ENCODE results near the gene MKNK2. TPM values are rescaled to one million over a fixed set of nuclear protein-coding genes. Genes with fewer than 3 reads are reported as not detected.
A peak's percentile ranks its signal among the peaks of the same experiment; 100 is the strongest.
"Not testable (repeated sequence)": the region's sequence is repeated elsewhere in the genome, so short reads cannot be mapped to it uniquely, and the experiment has no call there.

Gene MKNK2
- total and polyA plus RNA-seq, 2 donors (not counting 1 experiment from before 2014, with no cell fraction given), result 440 to 777 TPM

DNA sequence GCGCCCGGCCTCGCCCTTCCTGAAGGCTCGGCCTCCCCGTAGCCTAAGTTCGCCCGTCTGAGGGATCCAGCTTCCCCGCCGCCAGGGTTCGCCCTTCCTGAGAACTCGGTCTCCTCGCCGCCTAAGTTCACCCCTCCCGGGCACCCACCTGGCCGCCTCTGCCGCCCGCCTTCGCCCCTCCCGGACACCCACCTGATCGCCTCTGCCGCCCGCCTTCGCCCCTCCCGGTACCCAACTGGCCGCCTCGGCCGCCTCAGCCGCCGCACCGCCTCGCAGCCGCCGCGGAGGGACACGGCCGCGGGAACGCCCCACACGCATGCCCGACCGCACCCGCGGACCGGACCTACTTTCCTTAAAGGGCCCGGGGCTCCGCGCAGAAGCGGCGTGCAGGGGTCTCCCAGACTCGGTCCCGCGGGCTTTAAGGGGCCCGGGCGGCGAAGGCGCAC lies 45.0 kb upstream of the MKNK2 start, which contains the start of gene MOB3A:
Gene MOB3A (minus strand): TSS at position 293 of the 446 bp plus-strand sequence. CDS start 17,766 bp downstream, outside the sequence.
- Histone ChIP-seq H4K20me1 (ENCODE audit: control insufficient read depth, insufficient read depth, low read length, poor library complexity, severe bottlenecking) (peaks cover 27% of the 10 kb centered on the region), H3K9ac (ENCODE audit: low read length) (peak within 1 kb of the TSS; percentile 86), H3K79me2 (ENCODE audit: control insufficient read depth, insufficient read depth, low read length) (peaks cover 71% of the 10 kb centered on the region), H3K9me3 (ENCODE audit: control extremely low read depth in 1 of 3, control insufficient read depth in 2 of 3, insufficient read depth in 1 of 3, low read length in 2 of 3) (peaks cover 0 to 5% (median 0%) of the 10 kb centered on the region in 3 donors), H2AFZ (ENCODE audit: insufficient read depth, low read depth, low read length, poor library complexity, severe bottlenecking) (peak within 1 kb of the TSS; percentile 79), H3K36me3 (replicated peaks in 1 of 2; ENCODE audit: control extremely low read depth in 1 of 2, control insufficient read depth in 1 of 2, extremely low read depth in 1 of 2, insufficient read depth in 2 of 2, low read length in 1 of 2) (peaks cover 0 to 26% of the 10 kb centered on the region in 2 experiments), H3K4me3 (ENCODE audit: control extremely low read depth in 1 of 5, extremely low read depth in 1 of 5, insufficient read depth in 1 of 5, low read depth in 2 of 5, low read length in 4 of 5) (peak within 1 kb of the TSS; percentile 75 to 89 (median 85)), H3K27ac (ENCODE audit: low read length in 2 of 2) (peak within 1 kb of the TSS; percentile 81 to 95), H3K4me1 (ENCODE audit: control insufficient read depth in 2 of 2, insufficient read depth in 2 of 2, low read length in 2 of 2) (peaks cover 38 to 55% of the 10 kb centered on the region in 2 donors), H3K27me3 (replicated peaks in 1 of 4; ENCODE audit: control extremely low read depth in 1 of 4, control insufficient read depth in 3 of 4, insufficient read depth in 4 of 4, low read length in 3 of 4) (no peaks in the 10 kb centered on the region), H3K4me2 (replicated peaks; ENCODE audit: low read depth, low read length, poor library complexity, severe bottlenecking) (peak within 1 kb of the TSS; percentile 99)
- DNase-seq, result peak; percentile 98
- no peaks in the 10 kb centered on the region for H3K9me3 Mint-ChIP-seq (ENCODE audit: insufficient read depth)
- WGBS (ENCODE audit: insufficient coverage), result under 1% methylated on average over 56 of the region's 56 CpGs
- CTCF ChIA-PET, result interaction anchor here (1.9 to 7.4 kb wide), 6 partner anchors 11 to 231 kb away, joined by 6 to 96 read pairs (median 14); no protein-coding TSS in a partner anchor
- peaks cover 39% of the 10 kb centered on the region for H3K4me1 Mint-ChIP-seq
- intact Hi-C loops (cut with micrococcal nuclease), result loop anchor here (1.0 to 10.0 kb wide), 9 partner anchors 9 to 232 kb away; partner anchors contain the start of genes ADAT3, AP3D1, MKNK2 and SCAMP4
- H3K4me3 Mint-ChIP-seq, result peak within 1 kb of the TSS; percentile 99
- H3K27ac Mint-ChIP-seq, result peak within 1 kb of the TSS; percentile 97
- TF ChIP-seq, protein P1, sequence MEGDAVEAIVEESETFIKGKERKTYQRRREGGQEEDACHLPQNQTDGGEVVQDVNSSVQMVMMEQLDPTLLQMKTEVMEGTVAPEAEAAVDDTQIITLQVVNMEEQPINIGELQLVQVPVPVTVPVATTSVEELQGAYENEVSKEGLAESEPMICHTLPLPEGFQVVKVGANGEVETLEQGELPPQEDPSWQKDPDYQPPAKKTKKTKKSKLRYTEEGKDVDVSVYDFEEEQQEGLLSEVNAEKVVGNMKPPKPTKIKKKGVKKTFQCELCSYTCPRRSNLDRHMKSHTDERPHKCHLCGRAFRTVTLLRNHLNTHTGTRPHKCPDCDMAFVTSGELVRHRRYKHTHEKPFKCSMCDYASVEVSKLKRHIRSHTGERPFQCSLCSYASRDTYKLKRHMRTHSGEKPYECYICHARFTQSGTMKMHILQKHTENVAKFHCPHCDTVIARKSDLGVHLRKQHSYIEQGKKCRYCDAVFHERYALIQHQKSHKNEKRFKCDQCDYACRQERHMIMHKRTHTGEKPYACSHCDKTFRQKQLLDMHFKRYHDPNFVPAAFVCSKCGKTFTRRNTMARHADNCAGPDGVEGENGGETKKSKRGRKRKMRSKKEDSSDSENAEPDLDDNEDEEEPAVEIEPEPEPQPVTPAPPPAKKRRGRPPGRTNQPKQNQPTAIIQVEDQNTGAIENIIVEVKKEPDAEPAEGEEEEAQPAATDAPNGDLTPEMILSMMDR (IDR thresholded peaks at IDR 0.05), result peak; percentile 57
- no peak for TF ChIP-seq EZH2 (IDR thresholded peaks at IDR 0.05; ENCODE audit: borderline replicate concordance, insufficient read depth, low read depth, low read length, poor library complexity, severe bottlenecking)
- POLR2A ChIA-PET, result interaction anchor here (0.6 to 6.7 kb wide), 7 partner anchors 11 to 80 kb away, joined by 3 to 114 read pairs (median 6); partner anchors contain the start of genes AP3D1 and MKNK2
- no peaks in the 10 kb centered on the region for H3K27me3 Mint-ChIP-seq
- ATAC-seq (ENCODE audit: low read depth), result peak; percentile 38

DNA sequence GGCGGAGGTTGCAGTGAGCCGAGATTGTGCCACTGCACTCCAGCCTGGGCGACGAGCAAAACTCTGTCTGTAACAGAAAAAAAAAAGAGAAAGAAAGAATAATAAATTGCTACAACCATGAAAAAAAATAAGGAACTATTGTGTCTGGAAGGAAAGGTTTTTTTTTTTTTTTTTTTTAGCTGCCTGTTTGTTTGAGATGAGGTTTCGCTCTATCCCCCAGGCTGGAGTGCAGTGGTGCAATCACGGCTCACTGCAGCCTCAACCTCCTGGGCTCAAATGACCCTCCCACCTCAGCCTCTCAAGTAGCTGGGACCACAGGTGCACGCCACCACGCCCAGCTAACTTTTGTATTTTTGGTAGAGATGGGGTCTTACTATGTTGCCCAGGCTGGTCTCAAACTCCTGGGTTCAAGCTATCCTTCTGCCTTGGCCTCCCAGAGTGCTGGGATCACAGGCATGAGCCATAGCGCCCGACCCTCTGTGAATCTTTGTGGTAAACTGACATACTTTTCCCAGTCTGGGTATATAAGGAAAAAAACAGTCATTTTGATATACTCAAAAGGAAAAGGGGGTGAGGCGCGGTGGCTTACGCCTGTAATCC lies 41.0 kb upstream of the MKNK2 start:
- CTCF ChIA-PET, result interaction anchor here (0.5 to 7.4 kb wide), 9 partner anchors 7 to 426 kb away, joined by 3 to 96 read pairs (median 4); no protein-coding TSS in a partner anchor
- POLR2A ChIA-PET, result interaction anchor here (0.5 to 6.7 kb wide), 15 partner anchors 7 to 150 kb away, joined by 3 to 114 read pairs (median 8); partner anchors contain the start of gene MKNK2
- ATAC-seq (ENCODE audit: low read depth); H3K9me3 ChIP-seq (ENCODE audit: control extremely low read depth in 1 of 3, control insufficient read depth in 2 of 3, insufficient read depth in 1 of 3, low read length in 2 of 3); H3K4me3 ChIP-seq (ENCODE audit: control extremely low read depth in 1 of 5, extremely low read depth in 1 of 5, insufficient read depth in 1 of 5, low read depth in 2 of 5, low read length in 4 of 5); H3K27me3 ChIP-seq (replicated peaks in 1 of 4; ENCODE audit: control extremely low read depth in 1 of 4, control insufficient read depth in 3 of 4, insufficient read depth in 4 of 4, low read length in 3 of 4); H3K9ac ChIP-seq (ENCODE audit: low read length); H2AFZ ChIP-seq (ENCODE audit: insufficient read depth, low read depth, low read length, poor library complexity, severe bottlenecking); H3K9me3 Mint-ChIP-seq (ENCODE audit: insufficient read depth); DNase-seq; H3K27me3 Mint-ChIP-seq: not testable (repeated sequence)
- Mint-ChIP-seq H3K4me3 (peak overlapping the region; percentile 39), H3K27ac (peak overlapping the region; percentile 74), H3K4me1 (peaks cover 71% of the 10 kb centered on the region)
- Histone ChIP-seq H3K27ac (ENCODE audit: low read length in 2 of 2) (peak overlapping the region in 1 of 2 donors; percentile 95), H3K79me2 (ENCODE audit: control insufficient read depth, insufficient read depth, low read length) (peaks cover 49% of the 10 kb centered on the region), H4K20me1 (ENCODE audit: control insufficient read depth, insufficient read depth, low read length, poor library complexity, severe bottlenecking) (peaks cover 17% of the 10 kb centered on the region), H3K4me1 (ENCODE audit: control insufficient read depth in 2 of 2, insufficient read depth in 2 of 2, low read length in 2 of 2) (peaks cover 67 to 85% of the 10 kb centered on the region in 2 donors), H3K4me2 (replicated peaks; ENCODE audit: low read depth, low read length, poor library complexity, severe bottlenecking) (peak overlapping the region; percentile 95), H3K36me3 (replicated peaks in 1 of 2; ENCODE audit: control extremely low read depth in 1 of 2, control insufficient read depth in 1 of 2, extremely low read depth in 1 of 2, insufficient read depth in 2 of 2, low read length in 1 of 2) (peaks cover 0 to 10% of the 10 kb centered on the region in 2 experiments)
- 100% methylated on average over 4 of the region's 13 CpGs for WGBS (ENCODE audit: insufficient coverage)
- intact Hi-C loops (cut with micrococcal nuclease), result loop anchor here (10.0 kb wide), 1 partner anchor 187 kb away; the partner anchor contains the start of genes ADAT3 and SCAMP4

All from B cell (primary cell).